ENCODE measurements around the gene DGLUCY.
"Not testable (repeated sequence)": the region's sequence is repeated elsewhere in the genome, so short reads cannot be mapped to it uniquely, and the experiment has no call there.

DGLUCY gene

DNA sequence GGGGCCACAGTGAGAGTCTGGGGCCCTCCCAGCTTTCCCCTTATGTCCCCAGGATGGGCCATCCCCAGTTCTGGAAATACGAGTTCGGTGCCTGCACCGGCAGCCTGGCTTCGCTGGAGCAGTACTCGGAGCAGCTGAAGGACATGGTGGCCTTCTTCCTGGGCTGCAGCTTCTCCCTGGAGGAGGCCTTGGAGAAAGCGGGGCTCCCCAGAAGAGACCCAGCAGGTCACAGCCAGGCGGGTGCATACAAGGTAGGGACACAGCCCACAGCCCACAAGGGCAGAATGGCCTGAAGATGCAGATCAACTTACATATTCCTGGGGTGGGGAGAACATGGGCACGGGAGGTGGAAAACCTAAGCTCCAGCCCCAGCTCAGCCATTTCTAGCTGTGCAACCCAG lies 56.1 kb downstream of the DGLUCY start:
- DNase-seq (ENCODE audit: low read depth) = no peak

DNA sequence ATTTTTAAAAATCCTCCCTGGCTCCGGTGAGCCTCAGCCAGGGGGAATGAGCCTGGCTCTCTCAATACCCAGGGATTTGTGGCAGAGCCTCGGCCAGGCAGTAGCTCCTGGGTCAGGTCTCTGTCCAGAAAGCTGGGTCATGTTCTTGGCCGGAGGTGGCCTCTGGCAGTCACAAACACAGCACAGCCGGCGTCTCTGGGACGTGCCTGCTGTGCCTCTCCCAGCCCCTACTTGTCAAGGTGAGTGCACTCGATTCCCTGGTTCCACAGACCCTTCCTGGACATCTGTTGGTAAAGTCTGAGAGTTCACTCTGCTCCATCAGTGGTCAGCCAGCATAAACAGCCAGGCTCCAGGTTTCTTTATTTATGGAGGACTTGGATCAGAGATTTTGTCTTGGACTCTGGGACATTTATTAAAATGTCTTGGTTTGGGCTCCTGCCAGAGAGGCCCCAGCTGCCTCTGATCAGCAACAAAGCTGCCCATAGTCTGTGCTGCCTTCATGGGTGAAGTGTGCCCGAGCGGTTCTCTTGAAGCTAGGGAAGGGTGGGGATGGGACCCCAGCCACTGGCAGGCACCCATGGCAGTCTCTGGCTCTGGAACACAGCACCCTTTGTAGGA lies 56.7 kb downstream of the DGLUCY start:
- DNase-seq (ENCODE audit: low read depth) = no peak

DNA sequence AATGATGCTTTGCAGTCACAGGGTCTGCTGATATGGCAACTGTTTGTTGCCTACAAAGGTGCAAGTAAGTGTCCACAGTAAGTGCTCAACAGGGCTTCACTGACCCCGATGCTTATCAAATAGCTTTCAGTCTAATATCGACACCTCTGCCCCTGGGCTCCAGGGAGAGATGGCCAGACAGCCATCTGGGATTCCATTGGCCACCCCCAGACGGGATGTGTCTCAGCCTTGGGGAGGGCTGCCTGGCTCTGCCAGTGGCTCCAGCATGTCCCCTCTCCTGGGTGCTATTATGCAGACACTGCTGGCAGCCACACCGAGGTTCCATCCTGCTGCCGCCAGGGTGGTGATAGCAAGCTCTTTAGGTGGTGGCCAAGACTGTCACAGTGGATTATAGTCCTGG lies 57.4 kb downstream of the DGLUCY start:
- DNase-seq (ENCODE audit: low read depth) = no peak

DNA sequence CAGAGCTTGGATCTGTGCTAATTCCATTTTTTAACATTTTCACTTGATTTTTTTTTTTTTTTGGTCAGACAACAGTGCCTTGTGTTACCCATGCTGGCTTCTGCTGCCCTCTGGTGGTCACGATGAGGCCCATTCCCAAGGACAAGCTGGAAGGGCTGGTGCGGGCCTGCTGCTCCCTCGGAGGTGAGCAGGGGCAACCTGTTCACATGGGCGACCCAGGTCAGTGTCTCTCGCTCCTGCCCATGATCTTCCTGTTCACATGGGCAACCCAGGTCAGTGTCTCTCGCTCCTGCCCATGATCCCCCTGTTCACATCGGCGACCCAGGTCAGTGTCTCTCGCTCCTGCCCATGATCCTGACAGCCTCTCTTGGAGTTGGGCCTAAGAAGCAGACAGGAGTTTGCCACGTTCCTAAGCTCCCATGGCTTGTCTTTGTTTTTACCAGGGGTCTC lies 59.4 kb downstream of the DGLUCY start:
- DNase-seq (ENCODE audit: low read depth) = peak; percentile 62

DNA sequence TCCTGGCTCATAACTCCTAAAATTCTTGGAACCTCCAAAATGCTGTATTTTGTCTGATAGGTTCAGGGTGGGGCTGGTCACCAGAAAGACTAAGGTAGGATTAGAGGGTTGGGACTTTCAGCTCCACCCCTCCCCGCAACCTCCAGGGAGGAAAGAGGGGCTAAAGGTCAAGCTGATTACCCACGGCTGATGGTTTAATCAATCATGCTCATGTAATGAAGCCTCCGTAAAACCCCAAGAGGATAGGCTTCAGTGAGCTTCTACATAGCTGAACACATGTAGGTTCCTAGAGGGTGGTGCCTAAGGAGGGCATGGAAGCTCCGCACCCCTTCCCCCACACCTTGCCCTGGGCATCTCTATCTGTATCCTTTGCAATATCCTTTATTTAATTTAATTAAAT lies 60.0 kb downstream of the DGLUCY start:
- DNase-seq (ENCODE audit: low read depth) = no peak

DNA sequence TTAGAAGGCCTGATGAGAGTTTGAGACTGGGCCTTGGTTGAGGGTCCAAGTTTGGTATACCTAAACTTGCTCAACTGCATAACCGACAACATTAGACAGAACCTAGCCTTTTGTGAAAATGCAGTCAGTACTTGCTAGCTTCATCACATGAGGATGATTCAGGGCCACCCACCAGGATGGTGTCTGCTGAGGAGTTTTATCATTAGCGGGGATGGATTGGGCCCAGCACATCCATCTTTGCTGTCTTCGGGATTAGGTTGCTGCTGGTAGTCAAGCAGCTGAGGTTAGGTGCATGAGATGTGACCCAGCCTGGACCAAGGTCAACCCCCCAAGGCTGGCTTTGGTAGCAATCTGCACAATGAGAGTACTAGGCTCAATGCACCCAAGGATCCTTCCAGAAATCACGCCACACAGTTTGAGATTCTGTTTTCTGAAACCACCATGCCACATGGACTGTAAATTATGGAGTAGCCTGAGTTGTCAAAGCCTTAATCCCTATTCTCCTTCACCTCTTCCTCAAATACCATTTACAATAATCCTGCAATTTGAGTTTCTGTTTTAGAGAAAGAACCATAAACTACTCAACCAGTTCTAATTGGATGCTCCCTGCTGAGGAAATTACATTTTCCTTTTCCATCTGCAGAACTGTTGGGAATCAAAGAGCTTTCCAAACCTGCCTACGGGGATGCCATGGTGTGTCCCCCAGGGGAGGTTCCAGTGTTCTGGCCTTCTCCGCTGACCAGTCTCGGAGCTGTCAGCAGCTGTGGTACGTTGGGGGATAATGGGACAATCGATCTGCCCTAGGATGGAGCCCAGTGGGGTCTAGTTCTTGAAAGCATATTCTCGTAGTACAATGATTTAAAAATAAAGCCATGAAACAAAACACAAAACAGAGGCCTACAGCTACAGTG lies 61.7 kb downstream of the DGLUCY start:
- no peak for DNase-seq (ENCODE audit: low read depth)

DNA sequence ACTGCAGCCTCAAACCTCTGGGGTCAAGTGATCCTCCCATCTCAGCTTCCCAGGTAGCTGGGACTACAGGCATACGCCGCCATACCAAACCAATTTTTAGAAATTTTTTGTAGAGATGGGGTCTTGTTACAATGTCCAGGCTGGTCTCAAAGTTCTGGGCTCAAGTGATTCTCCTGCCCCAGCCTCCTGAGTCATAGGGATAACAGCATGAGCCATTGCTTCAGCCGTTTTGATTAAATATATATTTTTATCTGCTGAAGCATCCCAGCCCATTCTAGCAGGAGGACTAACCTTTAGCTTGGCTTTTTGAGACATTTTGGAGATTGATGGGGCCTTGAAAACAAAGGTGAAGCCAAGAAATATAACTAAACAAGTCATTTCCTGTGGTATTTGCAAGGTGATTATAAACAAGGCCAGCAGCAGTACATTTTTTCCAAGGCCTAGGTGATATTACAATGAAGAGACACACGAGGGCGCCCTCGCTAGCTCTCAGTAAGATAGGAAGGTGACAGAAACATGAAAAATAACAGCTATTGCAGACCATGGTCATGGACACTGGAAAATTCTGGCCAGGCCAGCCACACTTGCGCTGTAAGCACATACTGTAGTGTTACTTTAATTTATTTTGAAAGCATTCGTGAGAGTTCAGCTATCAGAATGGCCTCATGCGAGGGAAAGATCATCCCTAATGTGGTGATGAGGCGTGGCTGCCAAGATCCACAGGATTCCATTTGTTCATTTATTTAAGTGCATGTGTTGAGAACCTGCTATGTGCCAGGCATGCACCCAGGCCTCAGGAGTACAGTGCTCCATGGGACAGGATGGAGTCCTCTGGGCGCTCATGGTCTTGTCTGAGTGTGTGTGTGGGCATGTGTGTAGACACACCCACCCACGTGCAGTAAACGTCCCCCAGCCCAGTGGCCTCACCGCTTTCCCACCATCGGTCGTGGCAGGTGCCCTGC lies 63.5 kb downstream of the DGLUCY start:
- peak; percentile 37 for DNase-seq (ENCODE audit: low read depth)

DNA sequence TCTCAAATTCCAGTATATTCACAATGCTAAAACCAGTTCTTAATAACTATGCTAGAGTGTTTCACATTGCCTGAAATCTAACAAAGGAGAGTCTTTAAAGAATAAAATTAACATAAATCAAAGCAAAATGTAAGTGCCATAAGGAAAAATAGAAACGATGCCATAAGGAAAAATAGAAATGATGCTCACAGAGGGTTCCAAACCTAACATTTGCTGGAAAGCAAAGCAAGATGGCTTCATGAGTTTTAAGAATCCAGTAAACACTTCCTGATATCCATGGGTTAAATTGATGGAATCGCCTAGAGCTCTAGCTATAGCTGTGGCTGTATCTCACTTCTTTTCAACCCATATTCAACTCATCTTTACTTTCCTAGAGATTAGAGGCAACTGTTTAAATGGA lies 66.7 kb downstream of the DGLUCY start:
- DNase-seq (ENCODE audit: low read depth) = no peak

DNA sequence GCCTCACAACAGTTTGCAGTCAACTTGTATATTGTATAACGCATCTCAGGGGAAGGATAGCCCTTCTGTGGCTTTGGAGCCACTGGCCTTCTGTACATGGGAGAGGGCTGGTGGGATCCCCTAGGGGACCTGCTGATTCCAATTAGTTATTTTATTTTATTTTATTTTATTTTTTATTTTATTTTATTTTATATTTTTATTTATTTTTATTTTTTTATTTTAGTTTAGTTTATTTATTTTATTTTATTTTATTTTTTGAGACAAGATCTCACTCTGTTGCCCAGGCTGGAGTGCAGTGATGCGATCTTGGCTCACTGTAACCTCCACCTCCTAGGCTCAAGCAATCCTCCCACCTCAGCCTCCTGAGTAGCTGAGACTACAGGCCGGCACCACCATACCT lies 68.9 kb downstream of the DGLUCY start:
- not testable (repeated sequence) for DNase-seq (ENCODE audit: low read depth)

DNA sequence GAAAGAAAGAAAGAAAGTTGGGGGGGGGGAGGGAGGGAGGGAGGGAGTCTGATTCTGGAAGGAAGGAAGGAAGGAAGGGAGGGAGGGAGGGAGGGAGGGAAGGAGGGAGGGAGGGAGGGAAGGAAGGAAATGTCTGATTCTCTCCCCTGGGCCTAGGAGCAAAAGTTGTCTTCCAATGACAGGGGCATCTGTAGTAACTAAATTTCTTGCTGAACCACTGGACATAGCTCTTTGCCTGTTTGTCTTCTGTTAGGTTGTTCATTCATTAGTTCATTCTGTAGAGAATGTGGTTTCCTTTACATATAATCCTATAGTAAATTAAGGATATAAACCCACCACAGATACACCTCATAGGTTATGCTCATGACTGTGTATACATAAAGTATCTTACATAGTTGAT lies 70.7 kb downstream of the DGLUCY start:
- no peak for DNase-seq (ENCODE audit: low read depth)

DNA sequence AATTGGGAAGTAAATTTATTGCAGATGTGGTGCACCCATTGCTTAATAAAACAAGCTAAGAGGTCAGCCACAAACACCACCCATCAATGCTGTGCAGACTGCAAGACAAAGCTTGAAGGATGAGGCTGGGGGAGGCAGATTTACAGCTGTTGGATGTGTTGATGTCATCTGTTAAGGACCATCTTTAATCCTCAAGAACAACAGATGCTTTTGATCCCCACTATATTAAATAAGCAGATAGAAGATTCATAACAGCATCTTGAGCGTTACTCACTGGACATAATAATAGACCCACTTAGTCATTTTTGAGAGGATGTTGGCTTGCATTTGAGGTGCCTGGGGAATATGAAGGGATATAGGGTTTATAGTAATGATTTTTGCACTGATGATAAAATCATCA lies 71.8 kb downstream of the DGLUCY start:
- DNase-seq (ENCODE audit: low read depth) = no peak

DNA sequence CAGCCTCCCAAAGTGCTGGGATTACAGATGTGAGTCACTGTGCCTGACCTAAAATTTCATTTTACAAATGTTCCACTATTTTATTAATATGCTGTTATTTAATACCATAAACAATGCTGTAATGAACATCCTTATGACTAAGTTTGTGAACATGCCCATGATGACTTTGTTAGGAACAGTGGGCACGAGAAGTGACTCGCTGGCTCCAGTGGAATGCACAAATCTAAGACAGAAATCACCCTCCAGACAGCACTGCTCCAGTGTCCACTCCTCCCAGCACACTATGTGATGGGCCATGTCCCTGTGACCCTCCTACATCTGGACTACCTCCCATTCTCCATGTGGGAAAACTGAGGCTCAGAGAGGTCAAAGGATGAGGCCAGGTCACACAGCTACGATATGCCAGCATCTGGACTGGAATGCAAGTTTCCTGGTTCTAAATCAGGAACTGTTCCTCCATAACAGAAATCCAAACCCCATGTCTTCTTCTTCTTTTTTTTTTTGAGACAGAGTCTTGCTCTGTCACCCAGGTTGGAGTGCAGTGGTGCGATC lies 72.7 kb downstream of the DGLUCY start:
- DNase-seq (ENCODE audit: low read depth) = no peak

DNA sequence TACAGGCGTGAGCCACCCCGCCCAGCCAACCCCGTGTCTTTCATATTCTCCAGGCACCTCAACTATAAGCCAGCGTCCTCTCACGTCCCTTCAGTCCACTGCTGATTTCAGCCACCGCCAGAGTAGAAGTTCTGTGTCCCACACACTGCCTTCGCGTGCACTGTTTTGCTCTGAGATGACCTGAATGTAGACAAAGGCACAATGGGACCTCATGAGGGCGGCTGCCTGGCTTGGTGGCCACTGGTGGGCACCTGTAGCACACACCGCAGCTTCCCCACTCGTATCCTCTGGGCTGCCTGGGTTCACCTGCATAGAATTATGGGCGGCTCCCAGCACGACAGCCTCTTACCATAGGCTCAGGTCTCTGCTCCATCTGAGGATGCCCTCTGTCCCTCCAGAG lies 73.4 kb downstream of the DGLUCY start:
- DNase-seq (ENCODE audit: low read depth) = no peak

DNA sequence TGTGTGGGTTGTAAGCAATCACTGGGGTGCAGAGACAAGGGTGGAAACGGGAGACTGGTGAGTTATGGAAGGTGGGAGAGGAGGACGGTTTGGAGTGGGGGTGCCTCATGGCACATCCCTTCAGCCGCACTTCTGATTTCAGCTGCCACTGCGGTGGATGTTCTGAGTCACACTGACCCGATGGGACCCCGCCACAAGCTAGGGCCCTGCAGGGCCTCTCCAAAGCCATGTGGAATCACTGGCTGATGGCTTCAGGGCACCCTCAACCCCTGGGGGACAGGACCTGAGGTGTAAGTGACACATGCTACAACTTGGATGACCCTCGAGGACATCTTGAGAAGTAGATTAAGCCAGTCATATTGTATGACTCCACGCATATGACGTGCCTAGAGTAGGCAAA lies 77.0 kb downstream of the DGLUCY start:
- DNase-seq (ENCODE audit: low read depth) = no peak

DNA sequence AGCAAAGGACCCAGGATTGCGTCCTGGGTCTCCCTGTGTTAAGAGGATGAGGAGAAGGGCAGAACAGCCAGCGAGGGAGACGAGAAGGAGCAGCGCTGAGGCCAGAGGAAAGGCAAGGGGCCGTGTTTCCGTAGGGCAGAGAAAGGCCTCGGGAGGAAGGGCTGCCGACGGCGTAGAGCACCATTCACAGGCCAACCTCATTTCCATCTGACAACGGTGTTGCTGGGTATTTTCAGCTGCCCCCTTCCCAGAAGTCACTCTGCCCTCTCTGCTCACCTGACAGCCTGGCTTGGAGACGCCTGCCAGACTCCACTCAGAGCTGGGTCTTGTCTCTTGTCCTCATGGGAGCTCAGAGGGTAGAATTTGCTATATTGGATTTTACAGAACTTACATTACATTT lies 79.2 kb downstream of the DGLUCY start:
- no peak for DNase-seq (ENCODE audit: low read depth)

DNA sequence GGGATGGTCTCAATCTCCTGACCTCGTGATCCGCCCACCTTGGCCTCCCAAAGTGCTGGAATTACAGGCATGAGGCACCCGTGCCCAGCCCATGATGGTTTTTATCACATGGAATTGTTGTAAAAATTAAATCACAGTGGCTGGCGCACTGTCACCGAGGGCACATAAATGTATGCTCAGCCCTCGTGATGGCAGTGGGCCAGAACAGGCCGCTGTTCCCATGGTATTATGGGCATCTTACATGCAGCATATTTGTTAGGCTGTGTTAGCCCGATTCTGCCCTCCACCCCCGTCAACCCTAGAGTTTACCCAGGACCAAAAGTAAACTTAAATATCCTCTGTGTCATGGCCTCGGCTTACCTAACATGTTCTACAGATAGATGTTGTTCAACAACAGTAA lies 82.0 kb downstream of the DGLUCY start:
- DNase-seq (ENCODE audit: low read depth) = no peak

DNA sequence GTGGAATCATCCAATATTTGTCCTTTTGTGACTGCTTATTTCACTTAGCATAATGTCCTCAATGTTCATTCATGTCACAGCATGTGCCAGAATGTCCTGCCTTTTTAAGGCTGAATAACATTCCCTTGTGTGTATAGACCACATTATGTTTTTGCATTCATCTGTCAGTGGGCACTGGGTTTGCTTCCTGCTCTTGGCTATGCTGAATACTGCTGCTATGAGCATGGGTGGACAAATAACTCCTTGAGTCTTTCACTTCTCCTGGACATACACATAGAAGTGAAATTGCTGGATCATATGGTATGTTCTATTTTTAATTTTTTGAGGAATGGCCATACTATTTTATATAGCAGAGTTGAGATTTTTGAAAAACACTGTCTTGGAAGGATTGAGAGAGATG lies 83.8 kb downstream of the DGLUCY start:
- DNase-seq (ENCODE audit: low read depth) = no peak

DNA sequence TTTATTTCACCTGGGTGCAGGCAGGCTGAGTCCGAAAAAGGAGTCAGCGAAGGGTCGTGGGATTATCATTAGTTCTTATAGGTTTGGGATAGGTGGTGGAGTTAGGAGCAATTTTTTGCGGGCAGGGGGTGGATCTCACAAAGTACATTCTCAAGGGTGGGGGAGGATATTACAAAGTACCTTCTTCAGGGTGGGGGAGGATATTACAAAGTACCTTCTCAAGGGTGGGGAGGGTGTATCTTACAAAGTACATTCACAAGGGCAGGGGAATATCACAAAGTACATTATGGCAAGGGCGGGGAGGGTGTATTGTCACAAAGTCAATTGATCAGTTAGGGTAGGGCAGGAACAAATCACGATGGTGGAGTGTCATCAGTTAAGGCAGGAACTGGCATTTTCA lies 86.9 kb downstream of the DGLUCY start:
- not testable (repeated sequence) for DNase-seq (ENCODE audit: low read depth)

DNA sequence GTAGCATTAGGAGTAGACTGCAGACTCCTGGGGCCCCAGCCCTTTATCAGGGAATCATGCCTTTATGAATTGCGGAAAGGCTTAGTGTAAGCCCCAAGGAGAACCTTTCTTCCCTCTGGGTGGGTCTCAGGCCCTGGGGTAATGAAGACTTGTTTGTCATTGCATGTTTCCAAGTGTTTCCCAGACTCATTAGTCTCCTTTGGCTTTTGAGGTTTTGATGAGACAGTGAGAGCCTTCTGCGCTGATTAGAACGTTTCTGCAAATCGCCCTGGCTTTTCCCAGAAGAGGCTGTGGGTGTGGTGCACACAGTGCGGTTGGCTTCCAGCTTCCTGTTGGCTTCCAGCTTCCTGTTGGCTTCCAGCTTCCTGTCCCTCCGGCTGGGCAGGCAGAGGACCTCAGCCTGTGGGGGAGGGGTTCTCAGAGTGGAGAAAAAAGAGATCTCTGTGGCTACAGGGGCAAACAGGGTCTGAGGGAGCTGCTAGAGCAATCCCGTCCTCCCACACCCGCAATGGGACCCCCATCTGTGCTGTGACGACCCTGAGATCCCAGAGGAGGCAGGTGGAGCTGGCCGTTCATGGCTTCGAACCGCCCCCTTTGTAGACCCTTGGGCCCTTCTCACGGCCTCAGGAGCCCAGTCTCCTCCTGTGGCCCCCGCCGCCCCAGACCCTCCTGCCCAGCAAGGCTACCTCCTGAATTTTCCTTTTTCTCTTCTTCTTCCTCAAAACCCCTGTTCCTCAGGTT lies 88.5 kb downstream of the DGLUCY start:
- DNase-seq (ENCODE audit: low read depth) = no peak

DNA sequence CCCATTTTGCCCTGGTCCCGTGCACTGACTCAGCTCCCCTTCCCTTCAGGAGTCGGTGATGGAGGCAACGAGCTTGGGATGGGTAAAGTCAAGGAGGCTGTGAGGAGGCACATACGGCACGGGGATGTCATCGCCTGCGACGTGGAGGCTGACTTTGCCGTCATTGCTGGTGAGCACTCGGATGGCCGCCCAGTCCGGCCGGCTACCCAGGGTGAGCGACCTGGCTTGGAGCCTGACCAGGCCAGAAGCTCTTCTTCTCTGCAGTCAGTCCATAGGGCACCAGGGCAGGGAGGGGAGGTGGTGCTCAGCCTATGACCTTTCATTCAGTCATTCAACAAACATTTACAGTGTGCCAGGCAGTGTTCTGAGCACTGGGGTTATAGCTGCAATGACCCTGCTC lies 90.8 kb downstream of the DGLUCY start:
- no peak for DNase-seq (ENCODE audit: low read depth)

DNA sequence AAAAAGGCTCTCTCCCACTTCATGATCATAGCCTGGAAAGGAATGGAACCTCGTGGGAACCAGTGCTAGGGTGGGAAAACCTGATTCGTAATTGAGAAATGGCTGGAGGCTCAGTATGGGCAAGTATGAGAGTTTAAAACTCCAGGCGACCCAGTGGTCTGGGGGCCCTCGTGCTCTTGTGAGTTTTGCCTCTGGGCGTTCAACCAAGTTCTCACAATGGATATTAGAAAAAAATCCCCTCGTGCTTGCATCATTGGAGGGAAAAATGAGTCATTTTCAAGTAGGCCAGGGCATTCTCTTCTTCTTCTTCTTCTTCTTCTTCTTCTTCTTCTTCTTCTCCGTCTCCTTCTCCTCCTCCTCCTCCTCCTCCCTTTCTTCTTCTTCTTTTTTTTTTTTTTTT lies 91.6 kb downstream of the DGLUCY start:
- no peak for DNase-seq (ENCODE audit: low read depth)
